HG02642 (cell line): Measurements from ENCODE around the gene DPF3.

Experiments
- ATAC-seq: cut with Tn5 transposase; IDR thresholded peaks from one replicate; pipeline ENCODE4 v1.9.1; 2021; ENCODE audit warnings: mild to moderate bottlenecking; ENCODE audit not compliant: unreplicated experiment, poor library complexity

The DPF3 gene

GRCh38 chr14:72845683-72846082 is 48.2 kb downstream of the DPF3 start:
- no peak for ATAC-seq

- ATAC-seq: no peak
Observed at GRCh38 chr14:72845196-72845595, 48.7 kb downstream of the DPF3 start.

GRCh38 chr14:72844524-72844923 is 49.4 kb downstream of the DPF3 start:
- no peak for ATAC-seq

- ATAC-seq: no peak
Observed at GRCh38 chr14:72839753-72840607, 53.9 kb downstream of the DPF3 start.

- no peak for ATAC-seq
Observed at GRCh38 chr14:72839351-72839750, 54.5 kb downstream of the DPF3 start.

GRCh38 chr14:72836085-72836484 is 57.8 kb downstream of the DPF3 start:
- ATAC-seq: no peak

GRCh38 chr14:72833174-72833573 is 60.7 kb downstream of the DPF3 start:
- ATAC-seq: no peak

- no peak for ATAC-seq
Observed at GRCh38 chr14:72830786-72831594, 62.9 kb downstream of the DPF3 start.

- no peak for ATAC-seq
Observed at GRCh38 chr14:72830356-72830755, 63.5 kb downstream of the DPF3 start.

GRCh38 chr14:72828604-72829003 is 65.3 kb downstream of the DPF3 start:
- ATAC-seq: no peak

- no peak for ATAC-seq
Observed at GRCh38 chr14:72826039-72826438, 67.9 kb downstream of the DPF3 start.

- ATAC-seq: no peak
Observed at GRCh38 chr14:72825486-72825885, 68.4 kb downstream of the DPF3 start.

- ATAC-seq: no peak
Observed at GRCh38 chr14:72824051-72824450, 69.8 kb downstream of the DPF3 start.

GRCh38 chr14:72822946-72823611 is 70.8 kb downstream of the DPF3 start:
- ATAC-seq: no peak

- ATAC-seq: no peak
Observed at GRCh38 chr14:72818998-72819397, 74.9 kb downstream of the DPF3 start.

GRCh38 chr14:72816287-72816686 is 77.6 kb downstream of the DPF3 start:
- no peak for ATAC-seq

GRCh38 chr14:72815430-72815829 is 78.5 kb downstream of the DPF3 start:
- no peak for ATAC-seq

GRCh38 chr14:72812292-72812851 is 81.5 kb downstream of the DPF3 start:
- ATAC-seq: no peak

- no peak for ATAC-seq
Observed at GRCh38 chr14:72810201-72810600, 83.7 kb downstream of the DPF3 start.

- no peak for ATAC-seq
Observed at GRCh38 chr14:72809063-72809462, 84.8 kb downstream of the DPF3 start.

- ATAC-seq: no peak
Observed at GRCh38 chr14:72808564-72808963, 85.3 kb downstream of the DPF3 start.
